Activated T-cell treated with anti-CD3 and anti-CD28 coated beads for 1 hour (primary cell): Measurements from ENCODE around the gene LAMTOR4.

Experiments
- DNase-seq: peaks from one replicate; pipeline ENCODE4 v3.0.0-alpha.2; 2020; ENCODE audit warnings: low read depth

Gene LAMTOR4

DNA sequence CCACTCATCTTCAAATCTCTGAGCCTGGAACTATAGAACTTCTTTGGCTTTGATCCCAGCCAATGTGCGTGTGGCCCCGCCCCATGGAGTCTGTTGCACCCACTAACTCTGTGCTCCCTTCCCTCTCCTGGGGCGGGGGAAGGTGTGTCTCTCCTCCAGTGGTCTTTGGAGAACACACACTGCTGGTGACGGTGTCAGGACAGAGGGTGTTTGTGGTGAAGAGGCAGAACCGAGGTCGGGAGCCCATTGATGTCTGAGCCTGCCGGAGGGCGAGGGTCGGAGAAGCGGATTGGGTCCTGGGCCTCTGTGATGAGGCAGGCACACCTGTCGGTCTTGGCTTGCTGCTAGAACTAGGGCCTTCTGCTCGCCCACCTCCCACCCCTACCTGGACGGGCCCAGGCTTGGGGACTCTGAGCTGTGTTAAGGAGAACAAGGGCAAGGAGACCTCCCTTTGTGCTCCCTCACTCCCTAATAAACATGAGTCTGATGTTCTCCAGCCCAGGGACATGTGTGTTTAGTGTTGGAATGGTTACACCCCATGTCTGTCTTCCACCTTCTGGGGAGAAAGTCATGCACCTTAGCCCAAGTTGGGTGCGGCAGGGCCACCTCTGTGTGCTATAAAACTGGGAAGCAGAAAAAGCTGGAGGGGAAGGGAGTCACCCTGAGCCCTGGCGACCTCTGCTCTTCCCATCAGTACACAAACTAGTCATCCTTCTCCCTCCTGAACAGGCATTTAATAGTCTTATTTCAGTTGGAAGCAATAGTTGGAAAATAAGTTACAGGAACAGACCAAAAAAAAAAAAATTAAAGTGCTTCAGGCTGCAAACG lies 5.2 kb downstream of the LAMTOR4 start:
- DNase-seq, result no peak

DNA sequence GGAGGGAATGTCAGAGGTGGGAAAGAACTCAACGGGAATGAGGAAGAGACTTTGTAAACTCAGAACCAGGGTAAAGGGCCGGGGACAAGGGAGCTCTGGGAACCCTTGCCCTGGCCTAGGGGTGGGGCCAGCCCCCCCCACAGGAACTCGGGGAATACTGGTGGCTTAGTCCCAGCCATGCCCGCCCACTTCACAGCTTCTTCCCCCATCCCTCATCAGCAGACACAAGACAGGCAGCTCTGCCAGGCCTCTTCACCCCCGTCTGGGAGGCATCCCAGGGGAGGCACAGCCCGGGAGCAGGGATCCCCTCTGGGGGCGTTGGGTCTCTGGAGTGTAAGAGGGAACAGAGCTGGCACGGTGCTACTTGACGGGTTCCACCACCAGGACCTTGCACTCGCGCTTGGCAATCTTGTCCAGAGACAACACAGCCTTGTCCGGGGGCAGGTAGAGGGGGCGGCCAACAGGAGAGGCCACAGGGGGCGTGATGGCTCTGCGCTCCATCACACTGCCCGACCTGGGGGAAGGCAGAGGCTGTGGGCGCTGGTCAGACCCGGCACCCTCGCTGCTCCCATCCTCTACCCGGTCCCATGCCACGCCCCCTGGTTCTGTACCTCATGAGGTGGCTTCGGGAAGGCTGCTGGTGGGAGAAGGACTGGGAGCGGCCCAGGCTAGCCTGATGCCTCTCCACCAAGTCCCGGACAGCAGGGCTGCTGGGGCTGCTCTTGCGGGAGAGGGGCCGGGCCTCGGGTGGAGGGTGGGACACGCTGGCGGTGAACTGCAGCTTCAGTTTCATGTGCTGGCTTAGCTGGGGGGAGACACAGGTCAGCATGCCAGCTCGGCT lies 6.2 kb downstream of the LAMTOR4 start:
- DNase-seq, result no peak

DNA sequence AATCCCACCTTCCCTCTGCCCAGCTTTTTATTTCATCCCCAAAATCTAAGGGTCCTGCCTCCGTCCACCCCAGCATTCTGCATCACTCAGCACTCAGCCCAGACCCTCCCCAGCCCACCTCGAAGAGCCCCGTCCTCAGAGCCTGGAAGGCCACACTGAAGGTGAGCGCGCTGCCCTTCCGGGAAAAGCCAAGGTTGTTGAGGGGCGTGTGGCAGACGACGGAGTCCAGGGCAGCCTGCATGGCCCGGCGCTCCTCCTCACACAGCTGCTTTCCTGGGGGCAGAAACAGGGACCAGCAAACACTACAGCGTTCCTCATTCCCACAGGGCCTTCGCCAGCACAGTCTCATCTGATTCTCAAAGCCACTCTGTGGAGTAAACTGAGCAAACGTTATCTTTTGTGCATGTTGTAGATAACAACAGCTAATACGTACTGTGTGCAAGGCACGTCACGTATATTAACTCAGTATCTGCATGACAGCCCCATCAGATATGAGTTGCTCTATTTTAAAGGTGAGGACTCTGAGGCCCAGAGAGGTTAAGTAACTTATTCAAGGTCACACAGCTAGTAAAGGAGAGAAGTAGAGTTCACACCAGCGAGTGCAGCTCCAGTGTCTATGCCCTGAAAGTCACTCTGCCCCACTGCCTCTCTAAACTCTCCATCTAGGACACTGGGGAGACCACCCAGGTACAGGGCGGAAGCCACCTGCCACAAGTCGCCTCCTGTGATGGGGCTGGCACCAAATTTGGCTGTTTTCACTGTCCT lies 7.0 kb downstream of the LAMTOR4 start:
- no peak for DNase-seq

DNA sequence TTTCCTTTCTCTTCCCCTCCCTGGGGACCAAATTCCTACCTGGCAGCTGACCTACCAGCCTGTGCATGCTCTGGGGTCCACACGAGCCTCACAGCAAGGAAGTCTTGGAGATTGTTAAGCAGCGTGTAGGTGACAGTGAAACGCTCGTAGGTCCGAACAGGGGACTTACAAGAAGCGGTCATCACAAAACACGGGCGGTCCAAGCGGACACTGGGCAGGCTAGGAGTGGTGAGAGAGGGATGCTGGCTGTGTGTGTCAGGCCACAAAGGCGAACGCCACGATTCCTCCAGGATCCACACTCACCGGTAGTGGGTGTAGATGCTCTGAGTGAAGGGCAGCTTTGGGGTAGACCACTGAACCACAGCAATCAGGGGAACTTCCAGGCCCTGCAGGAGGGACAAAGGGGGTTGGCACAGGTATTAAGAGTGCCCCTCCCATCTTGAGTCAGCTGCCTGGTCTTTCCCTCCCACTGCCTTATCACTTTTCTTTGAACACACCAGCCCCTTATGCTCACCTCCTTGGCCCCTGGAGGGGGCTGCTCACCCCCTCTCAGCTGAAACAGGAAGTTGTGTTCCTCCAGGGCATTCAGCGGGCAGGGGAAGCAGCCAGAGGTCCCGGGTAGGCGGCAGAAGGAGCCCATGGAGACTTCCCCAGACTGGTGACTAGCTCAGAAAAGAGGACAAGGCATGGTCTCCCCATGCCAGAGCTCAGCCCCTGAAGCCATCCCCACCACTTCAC lies 7.8 kb downstream of the LAMTOR4 start:
- no peak for DNase-seq

DNA sequence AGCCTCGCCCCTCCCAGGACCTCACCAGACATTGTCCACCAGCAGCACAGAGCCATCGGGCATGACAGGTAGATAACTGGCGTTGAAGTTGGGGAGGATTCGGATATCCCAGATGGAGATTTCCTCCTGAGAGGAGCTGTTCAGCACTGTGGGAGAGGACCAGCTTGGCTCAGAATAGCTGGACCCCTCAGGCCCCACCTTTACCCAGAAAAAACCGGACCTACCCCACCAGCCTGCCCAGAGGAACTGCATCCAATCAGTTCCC lies 8.3 kb downstream of the LAMTOR4 start:
- no peak for DNase-seq

DNA sequence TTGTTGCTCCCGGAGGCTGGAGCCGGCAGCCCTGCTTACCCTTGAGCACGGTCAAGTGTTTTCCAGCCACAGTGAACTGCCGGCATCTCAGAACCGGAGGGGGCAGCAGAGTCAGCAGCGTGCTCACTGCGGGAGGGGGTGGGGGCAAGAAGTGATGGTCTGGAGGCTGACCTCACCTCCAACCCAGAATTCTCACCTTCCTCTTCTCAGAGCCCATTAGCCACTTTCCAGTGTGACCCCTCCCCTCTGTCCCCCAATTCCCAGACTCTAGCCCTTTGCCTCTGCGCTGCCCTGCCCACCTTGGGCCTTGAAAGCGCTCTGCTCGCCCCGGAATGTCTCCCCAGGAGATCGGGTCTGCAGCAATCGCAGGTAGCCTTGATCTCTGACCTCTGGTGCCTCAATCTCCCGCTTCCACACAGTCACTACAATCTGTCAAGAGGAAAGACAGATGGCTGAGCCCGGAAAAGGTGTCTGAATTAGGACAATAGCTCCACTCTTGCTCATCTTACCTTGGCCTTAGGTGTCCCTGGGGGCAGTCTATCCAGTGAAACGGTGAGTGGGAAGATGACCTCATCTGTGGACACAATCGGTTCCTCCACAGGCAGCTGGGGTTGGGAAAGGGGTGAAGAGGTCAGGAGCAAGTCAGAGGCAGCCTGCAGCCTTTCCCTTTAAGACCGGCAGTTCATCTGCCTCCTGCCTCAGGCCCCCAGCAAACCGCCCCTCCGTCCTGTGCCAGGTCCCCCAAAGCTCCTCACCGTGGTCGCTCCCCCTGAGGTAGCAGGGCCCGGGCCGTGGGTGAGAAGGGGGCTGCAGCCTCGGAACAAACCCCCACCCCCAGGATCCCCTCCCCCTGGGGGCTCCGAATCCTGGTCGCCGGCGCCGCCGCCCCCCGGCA lies 8.9 kb downstream of the LAMTOR4 start:
- no peak for DNase-seq

DNA sequence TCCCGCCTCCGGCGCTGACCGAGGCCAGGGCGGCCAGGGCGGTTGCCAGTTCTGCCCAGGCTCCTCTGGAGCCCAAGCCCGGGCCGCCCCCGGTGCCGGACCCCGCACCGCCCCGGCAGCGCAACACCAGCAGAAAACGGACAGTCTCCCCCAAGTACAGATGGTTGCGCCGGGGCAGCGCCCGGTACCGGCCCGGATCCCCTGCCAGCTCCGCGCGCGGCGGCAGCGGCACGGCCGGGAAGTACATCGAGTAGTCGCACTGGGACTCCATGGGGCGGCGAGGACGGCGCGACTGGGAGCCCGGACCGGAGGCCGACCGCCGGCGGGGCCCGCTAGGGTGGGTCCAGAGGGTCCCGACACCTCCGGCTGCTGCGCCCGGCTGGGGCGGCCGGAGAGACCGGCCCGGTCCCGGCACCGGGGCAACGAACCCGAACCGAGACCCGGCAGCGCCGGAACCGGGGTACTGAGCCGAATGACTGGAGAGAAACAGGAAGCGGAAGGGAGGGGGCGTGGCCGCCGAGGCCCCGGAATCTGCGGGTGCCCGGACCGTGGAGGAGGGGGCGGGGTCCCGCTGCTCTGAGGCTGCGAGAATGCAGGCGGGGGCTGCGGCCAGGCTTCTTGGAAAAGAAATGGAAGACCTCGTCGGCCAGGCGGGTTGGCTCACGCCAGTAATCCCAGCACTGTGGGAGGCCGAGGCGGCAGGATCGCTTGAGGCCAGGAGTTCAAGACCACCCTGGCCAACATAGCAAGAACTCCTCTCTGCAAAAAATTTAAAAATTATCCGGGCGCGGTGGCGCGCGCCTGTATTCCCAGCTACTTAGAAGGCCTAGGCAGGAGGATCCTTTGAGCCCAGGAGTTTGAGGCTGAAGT lies 9.7 kb downstream of the LAMTOR4 start, which contains the start of gene TRAPPC14:
Gene TRAPPC14, minus strand, starts transcription at position 495 of the 870 bp plus-strand sequence. Its CDS starts 224 bp downstream, at position 271.
- peak; percentile 90 for DNase-seq

DNA sequence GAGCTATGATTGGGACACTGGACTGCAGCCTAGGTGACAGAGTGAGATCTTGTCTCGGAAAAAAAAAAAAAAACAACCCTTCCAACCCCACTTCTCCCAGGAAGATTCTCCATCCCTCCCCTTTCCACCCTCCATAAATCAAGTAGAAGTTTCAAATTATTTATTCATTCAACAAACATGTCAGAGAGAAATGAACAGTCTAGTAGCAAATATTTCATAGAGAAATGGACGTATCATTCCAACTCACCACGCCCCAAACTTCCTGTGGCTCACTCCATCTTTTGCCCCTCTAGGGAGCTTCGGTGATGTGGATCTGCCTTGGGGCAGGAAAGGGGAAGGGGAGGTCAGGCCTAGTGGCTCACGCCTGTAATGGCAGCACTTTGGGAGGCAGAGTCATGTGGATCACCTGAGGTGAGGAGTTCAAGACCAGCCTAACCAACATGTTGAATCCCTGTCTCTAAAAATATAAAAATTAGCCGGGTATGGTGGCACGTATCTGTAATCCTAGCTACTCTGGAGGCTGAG lies 10.4 kb downstream of the LAMTOR4 start:
- DNase-seq, result no peak

DNA sequence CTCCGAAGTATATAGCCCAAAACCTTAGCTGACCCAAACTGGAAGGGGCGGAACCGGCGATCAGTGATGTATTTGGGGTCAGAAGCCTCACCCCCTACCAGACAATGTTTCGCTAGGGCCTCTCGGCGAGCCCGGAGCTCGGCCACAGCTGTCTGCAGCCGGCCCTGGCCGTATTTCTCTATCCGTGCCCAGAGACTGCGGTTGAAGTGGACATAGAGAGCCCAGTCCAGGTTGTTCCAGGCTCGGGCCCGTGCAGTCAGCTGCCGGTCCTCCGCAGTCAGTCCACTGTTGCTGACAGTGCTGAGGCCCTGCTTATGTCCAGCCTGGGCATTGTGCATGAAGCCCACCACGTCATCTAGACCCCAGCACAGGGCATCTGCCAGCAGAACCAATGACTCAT lies 11.3 kb downstream of the LAMTOR4 start:
- no peak for DNase-seq

DNA sequence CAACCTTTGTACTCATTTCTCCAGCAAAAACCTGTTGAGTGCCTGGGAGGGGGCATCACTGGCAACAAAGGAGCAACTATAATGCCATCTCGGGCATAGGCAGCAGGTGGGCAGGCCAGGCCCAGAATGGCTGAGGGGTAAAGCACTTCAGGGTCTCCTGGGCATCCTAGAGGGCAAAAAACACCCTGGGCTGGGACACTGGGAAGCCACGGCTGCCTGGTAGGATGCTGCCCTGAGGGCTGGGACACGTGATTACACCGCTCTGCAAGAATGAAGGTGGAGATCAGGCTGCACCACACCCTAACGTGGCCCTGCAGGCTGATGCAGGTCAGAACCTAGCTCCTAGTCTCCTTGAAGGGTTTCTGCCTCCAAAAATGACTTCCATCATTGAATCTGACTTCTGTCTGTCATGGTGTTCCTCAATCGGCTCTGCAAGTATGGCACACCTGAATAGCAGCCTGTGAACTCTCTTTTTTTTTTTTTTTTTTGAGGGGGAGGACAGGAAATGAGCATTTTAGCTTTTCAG lies 14.4 kb downstream of the LAMTOR4 start:
- DNase-seq, result no peak

DNA sequence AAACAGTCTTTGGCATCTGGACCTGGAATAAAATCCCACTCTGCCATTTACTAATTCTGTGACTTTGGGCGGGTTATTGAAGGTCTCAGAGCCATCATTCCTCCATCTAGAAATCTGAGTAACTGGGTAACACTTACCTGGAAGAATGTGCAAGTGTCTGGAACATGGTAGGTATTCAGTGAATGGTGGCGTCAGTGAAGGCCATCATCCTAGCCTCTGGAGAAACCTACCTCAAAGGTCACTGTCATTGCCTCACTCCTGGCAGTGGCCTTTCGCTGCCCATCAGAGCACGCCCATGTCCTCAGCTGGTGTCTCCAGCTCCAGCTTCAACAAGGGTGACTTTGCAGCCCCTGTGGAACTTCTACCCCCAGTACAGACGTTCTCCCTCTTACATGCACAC lies 15.2 kb downstream of the LAMTOR4 start:
- no peak for DNase-seq

DNA sequence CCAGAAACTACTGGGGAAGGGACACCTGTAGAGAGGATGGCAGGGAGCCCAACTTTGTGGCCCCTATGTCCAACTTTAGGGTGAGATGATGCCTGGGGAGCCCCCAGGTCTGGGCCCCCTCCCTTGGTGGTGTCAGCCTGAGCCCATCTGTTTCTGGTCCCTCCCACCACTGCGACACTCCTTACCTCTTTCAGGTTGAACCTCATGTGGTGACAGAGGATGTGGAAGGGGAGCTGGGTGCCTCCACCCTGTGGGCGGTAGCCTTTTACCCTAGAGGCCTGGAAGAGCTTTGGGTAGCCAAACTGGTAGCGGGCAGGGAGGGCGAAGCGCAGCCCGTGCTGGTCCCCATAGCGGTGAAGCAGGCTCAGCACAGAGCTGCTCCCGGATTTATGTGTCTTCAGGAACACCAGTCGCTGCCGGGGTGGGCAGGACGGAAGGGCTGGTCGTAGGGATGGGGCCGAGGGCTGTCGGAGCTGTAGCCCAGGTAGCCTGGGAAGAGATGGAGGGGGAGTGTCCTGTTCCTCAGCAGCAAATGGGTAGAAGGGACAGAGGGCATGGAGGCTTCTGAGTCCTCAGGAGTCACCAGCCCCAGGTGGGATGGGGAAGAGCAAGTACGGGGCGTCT lies 17.7 kb downstream of the LAMTOR4 start:
- DNase-seq, result no peak

DNA sequence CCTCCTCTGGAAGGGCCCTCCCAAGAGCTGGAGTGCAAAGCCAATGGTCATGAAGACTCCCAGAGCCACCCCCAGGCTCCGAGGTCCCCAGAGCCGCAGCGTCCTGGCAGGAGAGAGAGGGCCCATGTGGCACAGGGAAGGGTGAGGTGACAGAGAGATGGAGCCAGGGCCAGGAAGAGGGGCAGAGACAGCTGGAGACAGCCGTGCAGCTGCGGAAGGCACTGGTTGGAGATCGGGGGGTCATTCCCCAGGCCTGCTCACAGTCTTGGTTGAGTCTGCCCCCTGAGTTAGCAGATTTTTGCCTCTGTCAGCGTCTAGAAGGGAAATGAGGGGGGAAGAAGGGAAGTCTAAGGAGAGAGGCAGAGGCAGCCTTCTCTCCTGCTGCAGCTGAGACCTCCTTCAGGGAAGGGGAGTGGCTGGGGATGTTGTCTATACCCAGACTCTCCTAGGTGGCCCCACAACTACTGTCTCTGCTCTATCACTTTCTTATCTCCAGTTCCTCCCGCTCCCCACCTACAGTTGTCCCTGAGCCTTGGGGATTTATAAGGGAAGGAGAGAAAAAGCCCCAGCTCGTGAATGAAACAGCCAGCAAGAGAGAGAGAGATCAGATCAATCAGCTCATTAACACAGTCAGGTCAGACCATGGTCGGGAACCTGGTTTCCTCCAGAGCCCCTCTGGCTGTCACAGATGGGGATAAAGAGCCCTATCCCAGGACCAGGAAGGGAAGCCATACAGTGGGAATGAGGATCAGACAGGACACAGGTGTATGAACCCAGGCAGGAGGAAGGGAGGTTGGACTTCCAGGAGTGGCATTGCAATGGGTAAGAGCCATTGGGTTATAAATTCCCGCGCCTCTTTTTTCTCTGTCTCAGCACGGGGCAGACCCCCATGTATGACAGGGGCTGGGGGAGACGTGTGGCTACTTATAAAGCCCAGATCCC lies 18.5 kb downstream of the LAMTOR4 start:
- no peak for DNase-seq

DNA sequence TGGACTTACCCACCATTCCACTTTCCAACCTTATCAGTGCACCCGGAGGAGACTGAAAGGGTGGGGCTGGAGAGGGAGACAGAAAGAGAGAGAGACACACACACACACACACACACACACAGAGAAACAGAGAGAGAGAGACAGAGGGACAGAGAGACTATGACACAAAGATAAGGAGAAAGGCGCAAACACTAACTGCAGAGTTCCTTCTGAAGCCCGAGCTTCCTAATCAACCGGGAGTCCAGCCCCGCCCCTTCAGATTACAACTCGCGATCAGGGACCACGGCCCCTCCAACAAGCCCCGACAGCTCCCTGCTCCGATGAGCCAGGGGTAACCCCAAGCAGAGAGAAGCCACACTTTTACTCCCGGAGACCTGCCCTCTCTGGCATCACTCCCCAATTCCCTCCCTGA lies 19.2 kb downstream of the LAMTOR4 start:
- DNase-seq, result no peak

DNA sequence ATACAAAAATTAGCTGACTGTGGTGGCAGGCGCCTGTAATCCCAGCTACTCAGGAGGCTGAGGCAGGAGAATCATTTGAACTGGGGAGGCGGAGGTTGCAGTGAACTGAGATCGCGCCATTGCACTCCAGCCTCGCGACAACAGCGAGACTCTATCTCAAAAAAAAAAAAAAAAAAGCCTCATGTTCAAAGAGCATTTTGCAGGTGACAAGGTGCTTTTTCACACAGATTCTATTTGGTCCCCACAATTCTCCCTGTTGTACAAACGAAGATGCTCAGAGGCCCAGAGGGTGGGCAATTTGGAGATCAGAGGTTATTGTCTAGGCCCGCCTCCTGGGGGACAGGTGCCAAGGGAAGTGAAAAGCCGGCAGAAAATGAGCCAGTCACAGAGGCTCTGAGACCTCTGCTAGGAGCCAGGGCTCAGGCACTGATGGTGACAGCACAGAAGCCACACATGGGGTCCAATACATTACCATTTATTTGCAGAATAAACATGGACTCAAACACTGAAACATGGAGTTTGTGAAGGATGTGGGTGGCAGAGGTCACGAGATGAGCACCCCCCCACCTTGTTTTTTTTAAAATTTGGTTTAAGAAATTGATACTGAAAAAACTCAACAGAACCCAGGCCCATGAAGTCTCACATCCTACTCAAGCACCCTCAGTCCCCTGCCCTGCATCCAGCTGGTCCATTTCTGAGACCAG lies 20.6 kb downstream of the LAMTOR4 start:
- no peak for DNase-seq

DNA sequence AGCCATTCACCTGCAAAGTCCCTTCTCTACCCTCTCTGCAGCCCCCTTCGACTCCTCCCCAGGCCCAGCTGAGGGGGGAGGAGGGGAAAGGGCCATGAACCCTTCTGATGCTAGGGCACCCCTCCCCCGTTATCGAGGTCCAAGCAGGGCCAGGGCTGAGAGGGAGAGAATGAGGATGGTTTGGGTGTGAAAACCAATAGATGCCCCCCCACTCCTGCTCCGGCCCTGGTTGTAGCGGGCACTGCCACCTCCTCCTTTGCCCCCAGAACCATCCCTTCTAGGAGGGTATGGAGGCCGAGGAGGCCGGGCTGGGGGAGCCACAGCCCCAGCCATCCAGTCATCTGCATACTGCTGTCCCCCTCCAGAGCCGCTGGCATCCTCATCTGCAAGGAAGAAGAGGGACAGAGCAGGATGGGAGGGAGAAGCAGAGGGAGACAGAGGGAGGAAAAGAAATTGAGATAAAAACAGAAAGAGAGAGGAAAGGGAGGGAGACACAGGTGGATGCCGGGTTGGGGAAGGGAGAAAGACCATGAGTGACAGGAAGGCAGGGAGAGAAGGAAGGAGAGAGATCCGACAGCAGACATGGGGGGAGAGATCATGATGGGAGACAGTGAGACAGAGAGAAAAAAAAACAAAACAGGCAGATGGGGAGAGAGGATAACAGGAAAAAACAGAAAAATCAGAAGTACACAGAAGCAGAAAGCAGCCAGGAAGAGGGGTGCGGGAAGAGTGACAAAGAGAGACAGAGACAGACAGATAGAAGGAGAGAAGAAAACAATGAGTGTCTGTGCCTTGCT lies 21.6 kb downstream of the LAMTOR4 start:
- no peak for DNase-seq
